ENCODE measurements around the gene BPIFA2.

The BPIFA2 gene

DNA sequence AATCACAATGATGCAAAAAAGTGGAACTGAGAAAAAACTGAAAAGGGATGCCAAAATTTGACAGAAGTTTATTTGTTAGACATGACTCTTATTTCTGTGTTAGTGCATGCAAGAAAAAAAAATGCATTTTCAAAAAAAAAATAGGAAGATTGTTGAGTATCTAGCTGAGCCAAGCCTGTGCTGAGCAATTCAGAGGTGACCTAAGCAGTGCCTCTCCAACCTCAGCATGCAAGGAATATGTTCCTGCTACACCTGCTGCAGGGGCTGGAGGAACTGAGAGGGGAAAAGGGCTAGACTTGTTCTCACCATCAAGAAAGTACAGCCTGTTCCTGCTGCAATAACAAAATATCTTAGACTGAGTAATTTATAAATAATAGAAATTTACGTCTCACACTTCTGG, 24.0 kb downstream of the BPIFA2 start:
- no peak for DNase-seq (ENCODE audit: low read depth in 2 of 2, low spot score in 1 of 2)

DNA sequence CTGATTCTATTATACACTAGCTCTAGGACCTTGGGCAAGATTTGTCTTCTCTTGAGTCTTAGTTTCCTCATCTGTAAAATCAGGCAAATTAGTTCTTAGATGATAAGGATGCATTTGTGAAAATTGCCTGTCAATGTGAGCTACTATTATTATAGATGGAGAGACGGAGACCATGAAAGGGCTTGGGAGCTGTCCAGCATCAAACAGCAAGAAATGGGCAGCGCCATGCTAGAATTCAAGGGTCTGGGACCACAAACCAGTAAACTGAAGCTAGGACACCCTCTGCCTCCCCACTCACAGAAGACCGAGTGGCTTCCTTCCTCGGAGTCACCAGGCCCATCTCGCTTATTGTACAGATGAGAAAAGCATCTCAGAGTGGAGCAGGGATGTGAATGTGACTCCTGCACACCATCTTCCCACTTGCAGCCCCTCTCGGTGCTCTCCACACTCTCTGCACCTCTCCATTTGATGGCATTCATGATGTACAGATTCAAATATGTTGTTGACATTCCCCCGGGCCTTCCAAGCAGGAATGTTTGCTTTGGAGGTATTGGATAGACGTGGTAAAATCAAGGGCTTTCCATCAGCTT, 25.0 kb downstream of the BPIFA2 start:
- DNase-seq (ENCODE audit: low read depth in 2 of 2, low spot score in 1 of 2) = no peak

DNA sequence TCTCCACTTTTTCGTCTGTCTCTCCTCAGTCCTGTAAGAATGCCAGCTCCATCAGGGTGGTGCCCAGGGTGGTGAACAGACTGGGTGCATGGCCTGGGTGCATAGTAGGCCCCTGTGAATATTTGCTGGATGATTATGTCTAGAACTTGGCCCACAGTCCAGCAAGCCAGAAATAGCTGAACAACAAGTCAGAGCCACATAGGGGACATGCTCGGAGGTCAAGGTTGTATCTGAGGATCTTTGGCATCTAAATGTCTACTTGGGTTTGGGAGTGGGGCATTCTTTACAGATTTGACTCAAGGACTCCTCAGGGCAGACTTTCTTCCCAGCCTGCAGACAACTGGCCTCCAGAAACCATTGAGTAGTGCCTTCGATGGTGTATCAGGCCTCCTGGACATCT, 31.1 kb downstream of the BPIFA2 start:
- DNase-seq (ENCODE audit: low read depth in 2 of 2, low spot score in 1 of 2) = no peak

DNA sequence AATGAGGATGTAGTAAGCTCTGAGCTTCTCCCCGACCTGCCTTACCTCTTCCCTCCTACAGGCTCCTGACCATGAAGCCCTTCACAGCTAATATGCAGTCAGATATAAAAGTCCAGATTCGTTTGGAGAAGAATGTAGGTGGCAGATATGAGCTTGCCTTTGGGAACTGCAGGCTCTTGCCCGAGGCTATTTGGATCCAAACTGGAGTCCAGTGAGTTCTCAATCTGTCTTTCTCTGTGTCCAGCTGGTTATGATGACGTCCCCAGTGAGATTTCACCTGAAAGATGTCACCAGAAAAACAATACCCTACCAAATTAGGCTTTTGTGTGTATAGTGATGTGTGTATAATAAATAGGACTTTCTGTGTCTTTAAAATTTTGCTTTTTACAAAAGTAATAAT, 34.5 kb downstream of the BPIFA2 start:
- DNase-seq (ENCODE audit: low read depth in 2 of 2, low spot score in 1 of 2) = no peak

DNA sequence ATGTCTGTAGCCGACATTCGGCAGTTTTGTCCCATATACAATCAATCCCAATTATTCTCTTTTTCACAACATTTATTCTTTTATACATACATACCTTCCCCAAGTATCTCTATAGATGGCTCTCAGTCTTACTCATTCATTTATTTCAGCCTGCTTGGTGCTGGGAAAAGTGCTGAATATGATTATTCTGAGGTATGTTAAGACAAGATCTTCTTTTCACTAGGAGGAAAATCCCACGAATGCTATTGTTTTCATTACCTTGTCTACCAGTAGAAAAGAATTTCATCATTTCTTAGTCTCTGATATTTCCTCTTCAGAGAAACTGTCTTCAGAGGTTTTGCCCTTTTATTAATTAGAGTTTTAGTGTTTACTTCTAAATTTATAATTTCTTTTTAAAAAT, 35.5 kb downstream of the BPIFA2 start:
- no peak for DNase-seq (ENCODE audit: low read depth in 2 of 2, low spot score in 1 of 2)

DNA sequence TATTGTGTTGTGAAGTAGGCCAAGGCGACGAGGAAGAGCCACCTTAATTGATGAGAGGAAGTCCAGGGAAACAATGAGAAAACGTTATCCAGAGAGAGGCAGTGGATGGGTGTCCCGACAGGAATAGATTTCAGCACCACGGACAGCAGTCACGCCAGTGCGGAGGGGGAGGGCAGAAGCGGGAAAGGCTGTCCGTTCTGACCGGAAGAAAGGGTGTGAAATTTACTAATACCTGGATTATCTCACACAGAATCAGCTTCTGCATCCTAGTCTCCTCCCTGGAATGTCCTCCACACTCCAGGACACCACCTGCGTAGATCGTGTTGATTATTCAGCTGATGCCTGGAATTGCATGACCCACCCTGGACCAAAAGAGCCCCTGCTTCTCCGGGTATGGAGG, 41.8 kb downstream of the BPIFA2 start:
- DNase-seq (ENCODE audit: low read depth in 2 of 2, low spot score in 1 of 2) = no peak

DNA sequence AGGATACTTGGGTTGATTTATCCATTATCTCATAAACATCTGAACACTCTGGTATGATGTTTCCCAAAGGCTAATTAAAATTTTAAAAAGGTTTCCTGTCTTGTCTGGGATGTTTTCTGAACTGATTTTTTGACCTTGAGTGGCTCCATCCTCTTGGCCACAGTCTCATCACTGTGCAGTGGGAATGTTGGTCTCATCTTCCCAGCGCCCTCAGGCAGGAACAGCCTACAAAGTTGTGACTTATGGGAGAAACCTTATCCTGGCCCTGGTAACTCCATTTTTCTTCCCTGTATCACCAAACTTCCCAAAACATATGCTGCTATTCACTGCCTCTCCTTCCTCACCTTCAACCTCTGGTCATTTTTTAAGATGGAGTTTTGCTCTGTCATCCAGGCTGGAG, 42.4 kb downstream of the BPIFA2 start:
- DNase-seq (ENCODE audit: low read depth in 2 of 2, low spot score in 1 of 2) = no peak

DNA sequence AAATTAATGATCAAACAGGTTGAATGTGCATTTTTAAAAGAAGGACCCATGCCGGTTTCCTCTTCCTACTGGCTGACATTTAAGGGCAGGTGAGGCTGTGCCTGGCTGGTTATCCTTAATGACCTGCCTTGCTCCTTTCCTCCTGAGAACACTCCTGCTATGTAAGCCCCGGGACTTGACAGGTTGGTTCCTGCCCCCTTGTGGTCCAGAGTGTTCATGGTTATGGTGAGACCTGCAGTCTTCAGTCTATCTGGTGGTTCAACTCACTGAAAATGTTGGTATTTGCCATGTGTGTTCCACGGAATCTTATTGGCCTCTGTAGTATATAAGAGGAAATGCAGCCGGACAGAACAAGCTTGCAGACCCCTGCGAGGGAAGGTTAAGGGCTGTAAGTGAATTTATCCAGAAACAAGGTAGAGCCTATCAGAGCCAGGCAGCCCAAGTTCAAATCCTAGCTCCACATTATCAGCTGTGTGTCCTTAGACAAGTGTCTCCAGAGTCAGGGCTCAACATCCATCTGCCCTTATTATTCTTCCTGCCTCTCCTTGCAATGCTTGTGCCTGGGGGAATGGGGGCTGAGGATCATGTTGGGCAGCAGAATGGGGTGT, 44.0 kb downstream of the BPIFA2 start:
- DNase-seq (ENCODE audit: low read depth in 2 of 2, low spot score in 1 of 2) = no peak

DNA sequence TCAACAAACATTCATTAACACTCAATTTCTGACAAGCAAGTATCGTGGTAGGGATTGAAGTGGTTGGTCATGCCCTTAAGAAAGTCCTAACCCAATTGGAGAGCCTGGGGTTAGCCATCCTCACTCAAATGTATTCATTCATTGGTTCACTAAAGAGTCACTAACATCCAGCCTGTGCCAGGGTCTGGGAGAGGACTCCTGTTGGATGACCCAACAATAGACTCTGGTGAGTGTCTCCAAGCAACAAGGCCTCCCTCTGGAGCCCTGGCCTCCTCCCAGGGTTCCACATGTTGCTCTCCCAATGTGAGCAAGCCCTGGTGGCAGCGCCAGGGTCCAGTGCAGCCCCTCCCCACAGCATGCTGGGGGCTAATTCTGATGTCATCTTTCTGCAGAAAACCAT, 49.1 kb downstream of the BPIFA2 start, which contains the start of gene BPIFA3:
BPIFA3 (plus strand) TSS at position 301 of the 400 bp plus-strand sequence. CDS start 185 bp downstream, outside the sequence.
- DNase-seq (ENCODE audit: low read depth in 2 of 2, low spot score in 1 of 2) = no peak

DNA sequence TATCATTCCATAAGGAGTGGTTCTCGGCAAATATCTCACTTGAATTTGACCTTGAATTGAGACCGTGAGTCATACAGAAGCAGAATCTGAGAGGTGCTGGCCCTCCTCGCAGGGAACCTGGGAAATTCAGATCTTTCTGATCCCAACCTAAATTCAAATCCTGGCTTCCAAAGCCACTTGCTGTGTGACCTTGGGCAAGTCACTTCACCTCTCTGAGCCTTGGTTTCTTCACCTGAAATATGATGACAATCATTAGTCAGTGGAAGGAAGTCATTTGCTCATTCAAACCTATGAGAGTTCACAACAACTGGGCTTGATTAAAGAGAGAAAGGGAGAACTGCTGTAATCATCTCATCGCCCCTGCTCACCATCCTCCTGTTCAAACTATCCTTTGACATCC, 56.4 kb downstream of the BPIFA2 start:
- no peak for DNase-seq (ENCODE audit: low read depth in 2 of 2, low spot score in 1 of 2)

DNA sequence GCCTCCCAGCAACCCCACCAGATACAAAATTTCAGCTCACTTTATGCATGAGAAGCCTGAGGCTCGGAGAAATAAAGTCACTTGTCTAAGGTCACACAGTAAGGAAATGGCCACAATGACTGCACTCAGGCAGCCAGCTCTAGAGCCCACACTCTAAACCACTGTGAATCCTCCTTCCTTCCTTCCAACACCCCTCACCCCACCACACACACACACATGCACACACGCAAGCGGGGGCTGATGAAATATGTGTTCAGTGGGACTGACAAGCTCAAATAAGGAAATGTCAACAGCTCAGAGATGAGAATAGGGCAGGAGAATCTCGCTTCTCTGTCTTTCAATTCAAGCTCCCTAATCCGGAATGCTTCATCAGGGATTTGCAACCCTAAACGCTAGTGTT, 61.9 kb downstream of the BPIFA2 start:
- no peak for DNase-seq (ENCODE audit: low read depth in 2 of 2, low spot score in 1 of 2)

Data from stimulated activated CD8-positive, alpha-beta memory T cell treated with anti-CD3 and anti-CD28 coated beads, Interleukin-4, amount 100 ng/mL, for 1 hour (primary cell).